NCI-H146 treated with DMSO at 0.1 percent for 48 hours (cell line): Measurements from ENCODE around the gene CENPC.
"Not testable (repeated sequence)": the region's sequence is repeated elsewhere in the genome, so short reads cannot be mapped to it uniquely, and the experiment has no call there.

ENCODE experiments used
- DNase-seq: peaks from one replicate; lab custom pipeline; 2025; ENCODE audit not compliant: unreplicated experiment; lab: John Stamatoyannopoulos, UW

The CENPC gene

GRCh38 chr4:67550857-67551256, 5.6 kb upstream of the CENPC start:
- no peak for DNase-seq

GRCh38 chr4:67550451-67550850, 5.1 kb upstream of the CENPC start:
- DNase-seq = no peak

- DNase-seq = peak; percentile 37
These were observed 3.8 kb upstream of the CENPC start for GRCh38 chr4:67549123-67549522.

- no peak for DNase-seq
These were observed 1.7 kb upstream of the CENPC start for GRCh38 chr4:67546971-67547370.

- DNase-seq = peak; percentile 69
These were observed 677 bp upstream of the CENPC start for GRCh38 chr4:67546004-67546356.

GRCh38 chr4:67542076-67542475, 3.2 kb downstream of the CENPC start:
- DNase-seq = no peak

GRCh38 chr4:67539830-67540229, 5.5 kb downstream of the CENPC start:
- DNase-seq = no peak

- DNase-seq = no peak
These were observed 9.9 kb downstream of the CENPC start for GRCh38 chr4:67535280-67535840.

GRCh38 chr4:67533112-67533511, 12.2 kb downstream of the CENPC start:
- DNase-seq = no peak

- DNase-seq = not testable (repeated sequence)
These were observed 12.9 kb downstream of the CENPC start for GRCh38 chr4:67532397-67532796.

- DNase-seq = no peak
These were observed 13.8 kb downstream of the CENPC start for GRCh38 chr4:67531379-67531962.

GRCh38 chr4:67524140-67524539, 21.2 kb downstream of the CENPC start:
- DNase-seq = not testable (repeated sequence)

GRCh38 chr4:67522851-67523671, 22.2 kb downstream of the CENPC start:
- DNase-seq = no peak

- no peak for DNase-seq
These were observed 23.1 kb downstream of the CENPC start for GRCh38 chr4:67522230-67522629.

- DNase-seq = no peak
These were observed 23.8 kb downstream of the CENPC start for GRCh38 chr4:67521506-67521905.

GRCh38 chr4:67520141-67520540, 25.2 kb downstream of the CENPC start:
- DNase-seq = no peak

GRCh38 chr4:67512501-67512900, 32.8 kb downstream of the CENPC start:
- DNase-seq = no peak

GRCh38 chr4:67500373-67500772, 44.9 kb downstream of the CENPC start:
- no peak for DNase-seq

- no peak for DNase-seq
These were observed 45.5 kb downstream of the CENPC start for GRCh38 chr4:67499799-67500198.

- DNase-seq = no peak
These were observed 61.3 kb downstream of the CENPC start for GRCh38 chr4:67483868-67484602.

- no peak for DNase-seq
These were observed 64.5 kb downstream of the CENPC start for GRCh38 chr4:67480810-67481209.

- DNase-seq = no peak
These were observed 70.1 kb downstream of the CENPC start for GRCh38 chr4:67475155-67475554.
